PC-9 (cell line): Measurements from ENCODE around the gene PGA5.

Source experiments
- CTCF ChIP-seq: fragments of 200-600 bp; sonication (generic); conservative IDR thresholded peaks from 2 replicates; pipeline ENCODE4 v1.6.1; 2017; ENCODE audit warnings: mixed run types, antibody characterized with exemption, mild to moderate bottlenecking, moderate library complexity
- EZH2 ChIP-seq: fragments of 200-600 bp; sonication (generic); IDR thresholded peaks from 2 replicates; pipeline ENCODE4 v1.8.0; 2017; ENCODE audit warnings: antibody characterized with exemption, low read depth

GRCh38 chr11:61294717-61295595, 54.0 kb downstream of the PGA5 start, which contains the start of gene VWCE:
- TF ChIP-seq CTCF (no peak), EZH2 (no peak)
